Measurements from ENCODE around the gene NCAPH2. TPM values are rescaled to one million over a fixed set of nuclear protein-coding genes. Genes with fewer than 3 reads are reported as not detected.

The NCAPH2 gene
- total RNA-seq, 2 experiments from 2014 or later = 184 to 185 TPM

- H3K27me3 ChIP-seq (ENCODE audit: control insufficient read depth in 1 of 2, insufficient read depth in 2 of 2, low read length in 2 of 2) = no peaks in the 10 kb centered on the region
- H3K4me1 ChIP-seq (ENCODE audit: insufficient read depth, low read length) = peaks cover 10% of the 10 kb centered on the region
- peaks cover 16% of the 10 kb centered on the region for H3K4me1 Mint-ChIP-seq (ENCODE audit: low read depth)
- H3K4me3 ChIP-seq (ENCODE audit: low read length) = peak overlapping the region; percentile 84
- H3K4me3 Mint-ChIP-seq = peak overlapping the region; percentile 96
- no peak for ATAC-seq (ENCODE audit: poor library complexity)
- TF ChIP-seq CTCF (IDR thresholded peaks at IDR 0.05) = no peak
- no peaks in the 10 kb centered on the region for H3K9me3 Mint-ChIP-seq
- H3K27ac ChIP-seq (ENCODE audit: low read depth in 1 of 2, low read length in 2 of 2) = no peak overlapping the region
- peak overlapping the region; percentile 85 for H3K27ac Mint-ChIP-seq
- no peaks in the 10 kb centered on the region for H3K27me3 Mint-ChIP-seq
- peaks cover under 1% of the 10 kb centered on the region for H3K36me3 ChIP-seq (ENCODE audit: insufficient read depth, low read length)
- ChIA-PET POLR2A (interaction anchor here (0.6 to 4.2 kb wide), 15 partner anchors 15 to 372 kb away, joined by 3 to 56 read pairs (median 6); partner anchors contain the start of genes CHKB, MAPK8IP2, SCO2 and TYMP), CTCF (interaction anchor here (0.8 to 3.7 kb wide), 17 partner anchors 12 to 221 kb away, joined by 3 to 70 read pairs (median 5); partner anchors contain the start of genes ARSA, KLHDC7B, LMF2 and NCAPH2)
- H3K9me3 ChIP-seq (ENCODE audit: control insufficient read depth in 1 of 2, insufficient read depth in 1 of 2, low read length in 2 of 2) = no peaks in the 10 kb centered on the region
- intact Hi-C loops (cut with DNase I, micrococcal nuclease) = loop anchor here (1.0 to 5.0 kb wide), 5 partner anchors 17 to 55 kb away; partner anchors contain the start of genes CHKB (in 1 of the 2), KLHDC7B (in 1 of the 2), NCAPH2 (in 1 of the 2) and SCO2 (in 1 of the 2)
- DNase-seq = no peak
- peaks cover 2% of the 10 kb centered on the region for H3K36me3 Mint-ChIP-seq (ENCODE audit: low read depth)
Observed at GRCh38 chr22:50563413-50564160, 55.6 kb downstream of the NCAPH2 start.

- Histone ChIP-seq H3K27ac (ENCODE audit: low read depth in 1 of 2, low read length in 2 of 2) (no peak overlapping the region), H3K27me3 (ENCODE audit: control insufficient read depth in 1 of 2, insufficient read depth in 2 of 2, low read length in 2 of 2) (no peaks in the 10 kb centered on the region), H3K9me3 (ENCODE audit: control insufficient read depth in 1 of 2, insufficient read depth in 1 of 2, low read length in 2 of 2) (no peaks in the 10 kb centered on the region), H3K4me3 (ENCODE audit: low read length) (no peak overlapping the region), H3K36me3 (ENCODE audit: insufficient read depth, low read length) (peaks cover 7% of the 10 kb centered on the region), H3K4me1 (ENCODE audit: insufficient read depth, low read length) (peaks cover 10% of the 10 kb centered on the region)
- H3K36me3 Mint-ChIP-seq (ENCODE audit: low read depth) = peaks cover 7% of the 10 kb centered on the region
- no peaks in the 10 kb centered on the region for H3K9me3 Mint-ChIP-seq
- H3K27ac Mint-ChIP-seq = no peak overlapping the region
- H3K4me3 Mint-ChIP-seq = no peak overlapping the region
- no peak for TF ChIP-seq CTCF (IDR thresholded peaks at IDR 0.05)
- H3K4me1 Mint-ChIP-seq (ENCODE audit: low read depth) = peaks cover 16% of the 10 kb centered on the region
- intact Hi-C loops (cut with DNase I, micrococcal nuclease) = loop anchor here in 1 of 2 experiments (5.0 kb wide), 1 partner anchor 37 kb away; the partner anchor contains the start of gene SCO2
- CTCF ChIA-PET = interaction anchor here (2.0 to 3.7 kb wide), 4 partner anchors 16 to 56 kb away, joined by 17 to 70 read pairs (median 24); partner anchors contain the start of genes KLHDC7B, LMF2, NCAPH2 and SCO2
- ATAC-seq (ENCODE audit: poor library complexity) (no peak), DNase-seq (no peak)
- POLR2A ChIA-PET = interaction anchor here (0.8 to 4.2 kb wide), 8 partner anchors 11 to 57 kb away, joined by 3 to 56 read pairs (median 4); partner anchors contain the start of genes CHKB, LMF2, NCAPH2 and SCO2
- H3K27me3 Mint-ChIP-seq = no peaks in the 10 kb centered on the region
Observed at GRCh38 chr22:50564289-50564688, 56.3 kb downstream of the NCAPH2 start.

- H3K27ac Mint-ChIP-seq = no peak overlapping the region
- peaks cover 39% of the 10 kb centered on the region for H3K36me3 Mint-ChIP-seq (ENCODE audit: low read depth)
- no peaks in the 10 kb centered on the region for H3K27me3 ChIP-seq (ENCODE audit: control insufficient read depth in 1 of 2, insufficient read depth in 2 of 2, low read length in 2 of 2)
- ChIA-PET CTCF (no interaction called here), POLR2A (interaction anchor here (1.6 kb wide), 1 partner anchor 20 kb away, joined by 3 read pairs; no protein-coding TSS in a partner anchor)
- no peaks in the 10 kb centered on the region for H3K9me3 ChIP-seq (ENCODE audit: control insufficient read depth in 1 of 2, insufficient read depth in 1 of 2, low read length in 2 of 2)
- peaks cover 10% of the 10 kb centered on the region for H3K4me1 ChIP-seq (ENCODE audit: insufficient read depth, low read length)
- H3K4me3 ChIP-seq (ENCODE audit: low read length) = no peak overlapping the region
- no peak overlapping the region for H3K4me3 Mint-ChIP-seq
- no peaks in the 10 kb centered on the region for H3K27me3 Mint-ChIP-seq
- no peaks in the 10 kb centered on the region for H3K9me3 Mint-ChIP-seq
- no peak overlapping the region for H3K27ac ChIP-seq (ENCODE audit: low read depth in 1 of 2, low read length in 2 of 2)
- no peak for TF ChIP-seq CTCF (IDR thresholded peaks at IDR 0.05)
- ATAC-seq (ENCODE audit: poor library complexity) (no peak), DNase-seq (no peak)
- peaks cover 9% of the 10 kb centered on the region for H3K4me1 Mint-ChIP-seq (ENCODE audit: low read depth)
- peaks cover 37% of the 10 kb centered on the region for H3K36me3 ChIP-seq (ENCODE audit: insufficient read depth, low read length)
- intact Hi-C loops (cut with DNase I, micrococcal nuclease) = no loop called here
Observed at GRCh38 chr22:50567721-50568252, 59.8 kb downstream of the NCAPH2 start.
